ENCODE results near the gene BEND4.
A peak's percentile ranks its signal among the peaks of the same experiment; 100 is the strongest.
"Not testable (repeated sequence)": the region's sequence is repeated elsewhere in the genome, so short reads cannot be mapped to it uniquely, and the experiment has no call there.

The BEND4 gene

DNA sequence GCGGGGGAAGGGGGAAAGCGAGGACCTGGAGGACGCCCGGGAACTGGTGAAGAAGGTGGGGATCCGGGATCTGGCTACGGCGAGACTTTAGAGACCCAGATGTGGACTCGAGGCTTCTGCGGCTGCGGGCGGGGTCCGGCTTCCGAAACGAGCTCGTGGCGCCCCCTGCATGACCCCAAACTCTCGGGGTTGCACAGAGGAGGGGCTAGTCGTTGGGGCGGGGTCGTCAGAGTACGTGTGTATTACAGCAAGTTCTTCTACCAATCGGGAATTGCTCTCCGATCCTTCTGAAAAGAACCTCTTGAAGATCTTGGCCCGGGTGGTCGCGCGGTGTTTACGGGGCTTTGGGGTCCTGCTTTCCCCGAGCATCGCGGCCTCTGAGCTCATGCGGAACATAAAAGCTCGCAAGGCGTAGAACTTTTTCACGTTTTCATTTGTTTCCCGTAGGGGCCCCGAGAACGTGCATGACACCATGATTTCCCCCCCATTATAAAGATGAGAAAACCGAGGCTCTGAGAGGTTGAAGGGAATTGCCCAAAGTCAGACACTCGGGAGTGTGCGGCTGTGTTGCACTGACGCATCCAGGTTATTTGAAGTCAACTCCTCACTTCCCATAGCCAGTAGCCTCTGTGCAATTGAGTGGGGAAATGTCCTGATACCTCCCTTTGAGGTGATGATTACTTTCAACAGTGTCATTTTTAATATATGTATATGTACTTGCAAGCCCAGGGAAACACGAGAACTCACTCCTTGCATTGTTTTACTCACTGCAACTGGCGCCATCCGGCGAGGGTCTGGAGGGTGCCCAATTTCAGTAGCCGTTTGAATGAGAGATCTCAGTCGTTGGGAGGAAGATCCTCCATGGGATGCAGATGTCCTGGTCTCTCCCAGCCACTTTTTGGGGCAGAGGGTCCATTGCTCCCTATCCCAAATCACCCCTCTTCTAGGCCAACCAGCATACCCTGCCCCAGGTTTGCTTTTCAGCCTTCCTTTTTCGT lies at the start of gene BEND4:
Gene BEND4, minus strand, starts transcription at position 149 of the 998 bp plus-strand sequence. CDS start 512 bp downstream, outside the sequence.
- DNase-seq = no peak

DNA sequence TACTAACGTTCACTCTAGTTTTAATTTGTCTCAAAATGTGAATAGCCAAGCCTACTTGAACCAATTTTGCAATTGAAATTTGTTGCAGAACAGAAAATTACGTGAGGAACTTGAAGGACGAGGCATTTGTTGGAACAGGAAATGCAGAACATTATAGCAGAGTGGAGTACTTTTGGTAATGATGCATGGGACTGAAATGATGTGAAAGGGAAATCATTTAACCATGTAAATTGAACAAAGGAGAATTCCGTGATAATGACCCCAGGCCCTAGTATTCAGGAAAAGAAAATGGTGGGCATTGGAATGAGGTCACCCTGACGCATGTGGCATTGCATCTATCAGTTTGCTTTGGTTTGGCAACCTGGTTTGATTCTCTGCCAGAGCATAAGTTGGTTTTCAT lies 44.9 kb upstream of the BEND4 start:
- DNase-seq = no peak

DNA sequence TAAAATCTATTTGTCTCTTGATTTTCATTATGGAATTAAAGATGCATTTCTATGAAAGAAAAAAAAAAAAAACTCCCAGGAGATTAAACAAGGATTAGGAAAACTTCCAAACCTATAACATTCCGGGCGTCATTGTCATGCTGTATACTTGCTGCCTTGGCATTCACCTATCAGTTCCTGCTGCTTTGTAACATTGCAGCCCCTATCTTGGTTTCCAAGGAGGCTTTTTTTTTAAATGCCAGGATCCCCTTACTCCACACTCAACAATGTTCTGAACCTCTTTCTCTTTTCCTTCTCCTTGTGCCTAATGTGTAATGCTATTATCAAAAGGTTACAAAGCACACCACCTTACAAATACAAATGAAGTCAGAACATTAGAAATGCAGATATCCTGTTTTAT lies 20.5 kb upstream of the BEND4 start:
- no peak for DNase-seq

- no peak for DNase-seq
These were observed 19.8 kb upstream of the BEND4 start for GRCh38 chr4:42172128-42172790.

DNA sequence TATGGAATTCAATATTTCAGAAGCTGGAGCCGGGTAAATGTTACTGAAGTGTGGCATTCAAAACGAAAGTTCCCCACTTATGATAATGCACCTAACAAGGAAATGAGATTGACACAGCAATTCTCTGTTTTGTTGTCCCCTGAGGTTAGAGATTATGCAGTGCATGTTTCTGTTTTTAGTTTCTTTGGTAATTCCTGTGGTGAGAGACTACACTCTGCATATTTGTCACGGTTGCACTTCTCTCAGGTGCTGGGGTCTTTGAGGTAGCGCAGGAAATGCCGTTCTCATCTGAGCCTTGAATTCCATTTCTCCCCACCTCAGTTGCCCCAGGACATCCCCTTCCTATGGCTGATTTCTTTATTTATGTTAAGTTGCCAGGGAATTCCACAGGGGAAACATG lies 15.3 kb upstream of the BEND4 start:
- no peak for DNase-seq

- DNase-seq = not testable (repeated sequence)
These were observed 13.7 kb upstream of the BEND4 start for GRCh38 chr4:42166186-42166585.

- DNase-seq = no peak
These were observed 7.0 kb upstream of the BEND4 start for GRCh38 chr4:42159271-42160001.

DNA sequence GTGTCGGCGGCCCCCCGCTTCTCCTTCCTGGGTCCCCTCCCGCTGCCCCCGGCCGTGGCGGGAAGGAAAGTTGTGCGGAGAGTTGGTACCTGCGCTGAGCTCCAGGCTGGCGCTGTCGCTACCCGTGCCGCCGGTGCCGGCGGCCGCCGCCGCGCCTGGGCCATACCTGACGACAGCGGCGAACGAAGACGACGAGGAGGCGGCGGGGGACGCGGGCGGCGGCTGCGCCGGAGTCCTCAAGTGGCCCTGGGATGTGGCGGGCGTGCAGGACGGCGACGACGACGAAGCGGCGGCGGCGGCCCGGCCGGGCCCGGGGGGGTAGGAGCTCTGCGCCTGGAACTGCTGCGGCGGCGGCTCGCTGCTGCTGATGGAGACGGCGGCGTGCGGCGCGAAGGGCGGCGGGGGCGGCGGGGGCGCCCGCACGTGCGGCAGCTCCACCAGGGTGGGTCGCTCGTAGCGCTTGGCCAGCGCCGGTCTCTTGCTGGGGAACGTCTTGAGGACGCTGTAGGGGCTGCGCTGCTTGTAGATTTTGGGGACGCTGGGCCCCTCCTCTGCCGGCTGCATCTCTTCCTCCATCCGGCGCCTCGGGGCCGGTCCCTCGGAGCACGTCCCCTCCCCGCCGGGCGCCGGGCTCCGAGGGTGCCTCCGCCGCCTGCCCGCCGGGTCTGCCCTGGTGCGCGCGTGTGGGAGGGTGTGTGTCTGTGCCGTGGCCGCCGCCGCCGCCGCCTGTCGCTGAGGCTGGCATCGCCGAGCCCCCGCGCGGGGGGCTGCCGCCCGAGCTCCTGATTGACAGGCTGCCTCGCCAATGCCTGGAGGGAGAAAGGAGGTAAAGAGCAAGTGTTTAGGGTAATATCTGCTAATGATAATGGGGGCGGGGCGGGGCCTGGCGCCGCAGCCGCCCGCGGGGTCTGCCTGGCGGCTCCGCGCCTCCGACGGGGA lies 618 bp downstream of the BEND4 start:
- DNase-seq = peak in 1 of 4 experiments; percentile 5

- DNase-seq = no peak
These were observed 1.5 kb downstream of the BEND4 start for GRCh38 chr4:42150653-42151567.

GRCh38 chr4:42149004-42149403 lies 3.5 kb downstream of the BEND4 start:
- DNase-seq = no peak

GRCh38 chr4:42148425-42148824 lies 4.0 kb downstream of the BEND4 start:
- DNase-seq = no peak

GRCh38 chr4:42144028-42144427 lies 8.4 kb downstream of the BEND4 start:
- no peak for DNase-seq

DNA sequence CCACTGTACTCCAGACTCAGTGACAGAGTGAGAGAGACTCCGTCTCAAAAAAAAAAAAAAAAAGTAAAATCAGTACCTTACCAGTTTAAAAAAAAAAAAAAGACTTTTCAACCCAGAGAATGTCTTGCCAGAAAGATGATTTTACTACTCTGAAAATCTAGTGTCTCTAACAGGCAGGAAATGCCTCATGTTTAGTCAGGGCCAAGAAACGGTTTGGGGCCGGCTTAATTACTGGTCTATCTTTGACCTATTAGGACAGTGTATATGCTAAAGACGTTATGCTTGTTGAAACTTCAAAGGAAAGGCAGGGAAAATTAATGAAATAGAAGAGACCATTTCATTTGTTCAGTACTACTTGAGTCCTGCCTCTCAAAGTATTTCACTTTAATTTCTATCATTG lies 9.9 kb downstream of the BEND4 start:
- no peak for DNase-seq

DNA sequence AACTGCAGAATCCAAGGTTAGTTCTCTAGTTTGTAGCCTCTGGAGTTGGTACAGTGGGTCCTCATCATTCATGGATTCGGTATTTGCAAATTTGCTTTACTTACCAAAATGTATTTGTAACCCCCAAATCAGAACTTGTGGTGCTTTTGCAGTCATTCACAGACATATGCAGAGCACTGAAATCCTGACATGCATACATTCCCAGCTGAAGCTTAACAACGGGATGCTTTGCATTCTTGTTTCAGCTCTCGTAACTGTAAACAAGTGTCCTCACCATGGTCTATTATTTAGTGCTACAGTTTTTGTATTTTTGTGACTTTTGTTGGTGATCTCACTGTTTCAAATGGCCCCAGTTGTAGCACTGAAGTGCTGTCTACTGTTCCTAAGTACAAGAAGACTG lies 16.1 kb downstream of the BEND4 start:
- DNase-seq = no peak

- DNase-seq = no peak
These were observed 19.4 kb downstream of the BEND4 start for GRCh38 chr4:42133006-42133405.

- DNase-seq = no peak
These were observed 20.4 kb downstream of the BEND4 start for GRCh38 chr4:42132099-42132498.

- no peak for DNase-seq
These were observed 29.3 kb downstream of the BEND4 start for GRCh38 chr4:42123071-42123644.

DNA sequence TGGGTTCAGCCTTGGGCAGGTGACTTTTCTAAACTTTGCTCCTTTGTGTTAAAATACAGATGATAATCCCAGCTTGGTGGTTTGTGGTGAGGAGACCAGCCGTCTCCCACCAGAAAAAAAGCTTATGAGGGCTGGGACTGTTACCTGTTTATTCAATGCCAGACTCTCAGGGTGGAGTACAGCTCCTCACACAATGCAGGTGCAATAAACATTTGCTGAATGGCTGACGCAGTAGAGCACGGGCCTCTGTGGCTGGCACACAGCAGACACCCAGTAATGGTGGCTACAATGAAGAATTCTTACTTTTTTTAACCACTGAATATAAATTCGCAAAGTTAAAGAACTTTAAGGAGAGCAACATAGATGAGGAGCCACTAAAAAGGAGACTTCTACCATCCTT lies 30.2 kb downstream of the BEND4 start:
- DNase-seq = no peak

GRCh38 chr4:42119886-42120285 lies 32.6 kb downstream of the BEND4 start:
- no peak for DNase-seq

DNA sequence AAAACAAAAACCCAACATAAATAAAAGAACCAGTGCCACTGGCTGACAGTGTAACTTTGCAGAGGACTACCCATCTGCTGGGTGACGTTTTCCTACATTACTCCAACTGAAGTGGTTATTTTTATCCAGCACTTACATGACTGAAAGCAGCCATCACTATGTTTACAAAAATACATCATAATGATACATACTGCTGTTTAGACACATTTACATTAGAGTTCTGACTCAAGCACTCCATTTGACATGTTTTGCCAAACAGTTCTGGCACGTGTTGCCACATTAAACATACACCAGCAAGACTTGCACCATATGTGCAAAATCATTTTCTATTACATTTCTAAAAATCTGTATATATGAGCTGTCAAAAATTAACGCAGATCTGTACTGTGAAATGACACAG lies 39.6 kb downstream of the BEND4 start:
- DNase-seq = no peak

GRCh38 chr4:42104521-42104920 lies 47.9 kb downstream of the BEND4 start:
- DNase-seq = no peak

All from activated CD4-positive, CD25-positive, alpha-beta regulatory T cell (primary cell).